Measurements from ENCODE around the gene NME9. TPM values are rescaled to one million over a fixed set of nuclear protein-coding genes. Genes with fewer than 3 reads are reported as not detected.
A peak's percentile ranks its signal among the peaks of the same experiment; 100 is the strongest.

Gene NME9
- total RNA-seq, 4 donors from 2014 or later = 0.38 to 7.3 (median 2.0) TPM; not detected in 1

GRCh38 chr3:138282836-138283235 is 46.8 kb downstream of the NME9 start:
- Histone ChIP-seq H3K27ac (peak overlapping the region in 3 of 4 donors; percentile 24 to 76 (median 30)), H3K4me3 (no peak overlapping the region), H3K9me3 (no peaks in the 10 kb centered on the region), H3K36me3 (peaks cover 3 to 53% of the 10 kb centered on the region in 2 donors), H3K27me3 (no peaks in the 10 kb centered on the region), H3K4me1 (peaks cover 5 to 12% of the 10 kb centered on the region in 2 donors)
- DNase-seq (no peak), ATAC-seq (peak; percentile 38 to 89)
- TF ChIP-seq POLR2A (IDR thresholded peaks at IDR 0.05) (no peak), CTCF (IDR thresholded peaks at IDR 0.05 in 4 of 5, conservative IDR thresholded peaks at IDR 0.05 in 1 of 5) (no peak)
- in situ Hi-C loops (cut with MboI; ENCODE audit: low sequenced_read_pairs in 4 of 4) (no loop called here), intact Hi-C loops (cut with DNase I; ENCODE audit: low total_unique reads) (no loop called here)

DNA sequence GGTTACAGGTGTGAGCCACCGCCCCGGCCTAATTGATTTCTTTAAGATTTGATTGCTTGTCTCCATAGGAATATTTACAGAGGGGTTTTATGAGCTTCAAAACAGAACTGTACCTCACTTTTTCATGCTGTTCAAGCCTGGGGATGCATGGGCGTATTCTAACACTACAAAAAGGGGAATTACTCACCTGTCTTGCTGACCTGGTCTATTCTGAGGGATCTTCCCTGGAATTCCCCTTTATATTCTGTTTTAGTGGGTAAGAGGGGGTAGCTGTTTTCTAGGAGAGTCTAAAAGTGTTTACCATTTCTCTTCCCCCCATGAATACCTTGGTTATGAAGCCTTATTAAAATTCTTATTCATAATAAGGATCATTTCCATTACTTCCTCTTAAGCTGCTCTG is 48.1 kb downstream of the NME9 start:
- no peaks in the 10 kb centered on the region for H3K27me3 ChIP-seq
- peaks cover 5 to 12% of the 10 kb centered on the region in 2 donors for H3K4me1 ChIP-seq
- H3K4me3 ChIP-seq = no peak overlapping the region
- H3K27ac ChIP-seq = peak overlapping the region in 2 of 4 donors; percentile 24 to 76
- H3K36me3 ChIP-seq = peaks cover 0 to 41% of the 10 kb centered on the region in 2 donors
- DNase-seq (no peak), ATAC-seq (no peak)
- in situ Hi-C loops (cut with MboI; ENCODE audit: low sequenced_read_pairs in 4 of 4) = no loop called here
- no peaks in the 10 kb centered on the region for H3K9me3 ChIP-seq
- no peak for TF ChIP-seq POLR2A (IDR thresholded peaks at IDR 0.05)
- TF ChIP-seq CTCF (IDR thresholded peaks at IDR 0.05 in 4 of 5, conservative IDR thresholded peaks at IDR 0.05 in 1 of 5) = no peak
- intact Hi-C loops (cut with DNase I; ENCODE audit: low total_unique reads) = no loop called here

- Histone ChIP-seq H3K36me3 (peaks cover 0 to 87% of the 10 kb centered on the region in 2 donors), H3K27me3 (no peaks in the 10 kb centered on the region), H3K27ac (no peak overlapping the region), H3K9me3 (no peaks in the 10 kb centered on the region), H3K4me1 (no peaks in the 10 kb centered on the region), H3K4me3 (no peak overlapping the region)
- ATAC-seq = no peak
- TF ChIP-seq POLR2A (IDR thresholded peaks at IDR 0.05) (no peak), CTCF (IDR thresholded peaks at IDR 0.05 in 4 of 5, conservative IDR thresholded peaks at IDR 0.05 in 1 of 5) (no peak)
- intact Hi-C loops (cut with DNase I; ENCODE audit: low total_unique reads) (no loop called here), in situ Hi-C loops (cut with MboI; ENCODE audit: low sequenced_read_pairs in 4 of 4) (no loop called here)
- DNase-seq = no peak
These were observed 58.4 kb downstream of the NME9 start for GRCh38 chr3:138271189-138271794.

DNA sequence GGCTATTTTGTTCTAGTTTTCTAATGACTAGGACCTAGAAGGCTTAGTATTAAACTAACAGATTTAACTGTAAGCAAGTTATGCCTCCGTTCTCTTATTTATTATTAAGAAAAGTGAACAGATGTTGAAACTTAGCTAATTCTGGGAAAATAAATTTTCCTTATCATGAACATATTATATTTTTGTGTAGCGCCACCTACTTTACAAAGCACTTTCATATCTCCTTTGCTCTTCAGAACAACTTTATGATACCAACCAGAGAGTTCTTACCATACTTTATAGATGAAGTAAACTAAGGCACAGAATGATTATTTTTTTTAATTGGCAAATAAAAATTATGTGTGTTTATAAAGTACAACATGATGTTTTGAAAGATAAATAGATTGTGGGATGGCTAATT is 59.4 kb downstream of the NME9 start:
- H3K27me3 ChIP-seq = no peaks in the 10 kb centered on the region
- intact Hi-C loops (cut with DNase I; ENCODE audit: low total_unique reads) = no loop called here
- in situ Hi-C loops (cut with MboI; ENCODE audit: low sequenced_read_pairs in 4 of 4) = no loop called here
- H3K4me1 ChIP-seq = no peaks in the 10 kb centered on the region
- H3K9me3 ChIP-seq = no peaks in the 10 kb centered on the region
- peaks cover 0 to 89% of the 10 kb centered on the region in 2 donors for H3K36me3 ChIP-seq
- no peak for ATAC-seq
- TF ChIP-seq CTCF (IDR thresholded peaks at IDR 0.05 in 4 of 5, conservative IDR thresholded peaks at IDR 0.05 in 1 of 5) = no peak
- no peak for TF ChIP-seq POLR2A (IDR thresholded peaks at IDR 0.05)
- H3K27ac ChIP-seq = no peak overlapping the region
- DNase-seq = no peak
- no peak overlapping the region for H3K4me3 ChIP-seq

GRCh38 chr3:138267083-138267482 is 62.6 kb downstream of the NME9 start:
- in situ Hi-C loops (cut with MboI; ENCODE audit: low sequenced_read_pairs in 4 of 4) (no loop called here), intact Hi-C loops (cut with DNase I; ENCODE audit: low total_unique reads) (no loop called here)
- H3K36me3 ChIP-seq = peaks cover 0 to 70% of the 10 kb centered on the region in 2 donors
- ATAC-seq (no peak), DNase-seq (no peak)
- TF ChIP-seq CTCF (IDR thresholded peaks at IDR 0.05 in 4 of 5, conservative IDR thresholded peaks at IDR 0.05 in 1 of 5) (no peak), POLR2A (IDR thresholded peaks at IDR 0.05) (no peak)
- H3K27ac ChIP-seq = no peak overlapping the region
- no peaks in the 10 kb centered on the region for H3K27me3 ChIP-seq
- H3K4me3 ChIP-seq = no peak overlapping the region
- H3K9me3 ChIP-seq = no peaks in the 10 kb centered on the region
- no peaks in the 10 kb centered on the region for H3K4me1 ChIP-seq
